Measurements from ENCODE around the gene GNAL.

DNA sequence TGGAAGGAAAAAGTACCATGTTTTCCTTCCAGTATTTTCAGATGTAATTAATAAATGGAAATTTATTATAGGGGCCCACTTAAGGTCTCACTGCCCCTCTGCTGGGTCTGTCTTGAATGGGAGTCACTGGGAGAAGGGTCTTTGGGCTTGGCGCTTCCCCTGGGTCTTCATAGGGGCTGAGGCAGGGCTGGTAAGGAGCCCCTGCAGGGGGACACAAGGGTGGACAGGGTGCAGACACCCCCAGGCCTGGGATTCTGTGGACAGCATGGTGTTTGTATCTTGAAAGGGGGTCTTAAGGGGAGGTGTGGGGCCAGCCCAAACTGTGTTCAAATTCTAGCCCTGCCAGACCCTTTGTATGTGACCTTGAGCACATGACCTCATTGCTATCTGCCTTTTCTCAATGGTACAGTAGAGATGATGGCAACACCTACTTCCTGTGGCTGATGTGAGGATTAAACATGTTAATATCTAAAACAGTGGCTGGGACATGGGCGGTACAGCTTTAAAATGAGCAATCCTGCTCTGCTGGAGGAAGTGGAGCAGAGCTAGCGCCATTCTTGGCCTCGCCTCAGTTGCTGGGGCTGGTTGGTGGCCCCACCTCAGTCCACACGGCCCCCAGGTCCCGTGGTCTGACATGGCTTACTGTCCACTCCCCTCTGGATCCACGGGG is 71.6 kb downstream of the GNAL start:
- TF ChIP-seq, protein P1, sequence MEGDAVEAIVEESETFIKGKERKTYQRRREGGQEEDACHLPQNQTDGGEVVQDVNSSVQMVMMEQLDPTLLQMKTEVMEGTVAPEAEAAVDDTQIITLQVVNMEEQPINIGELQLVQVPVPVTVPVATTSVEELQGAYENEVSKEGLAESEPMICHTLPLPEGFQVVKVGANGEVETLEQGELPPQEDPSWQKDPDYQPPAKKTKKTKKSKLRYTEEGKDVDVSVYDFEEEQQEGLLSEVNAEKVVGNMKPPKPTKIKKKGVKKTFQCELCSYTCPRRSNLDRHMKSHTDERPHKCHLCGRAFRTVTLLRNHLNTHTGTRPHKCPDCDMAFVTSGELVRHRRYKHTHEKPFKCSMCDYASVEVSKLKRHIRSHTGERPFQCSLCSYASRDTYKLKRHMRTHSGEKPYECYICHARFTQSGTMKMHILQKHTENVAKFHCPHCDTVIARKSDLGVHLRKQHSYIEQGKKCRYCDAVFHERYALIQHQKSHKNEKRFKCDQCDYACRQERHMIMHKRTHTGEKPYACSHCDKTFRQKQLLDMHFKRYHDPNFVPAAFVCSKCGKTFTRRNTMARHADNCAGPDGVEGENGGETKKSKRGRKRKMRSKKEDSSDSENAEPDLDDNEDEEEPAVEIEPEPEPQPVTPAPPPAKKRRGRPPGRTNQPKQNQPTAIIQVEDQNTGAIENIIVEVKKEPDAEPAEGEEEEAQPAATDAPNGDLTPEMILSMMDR (IDR thresholded peaks at IDR 0.05), result no peak
- TF ChIP-seq POLR2A (IDR thresholded peaks at IDR 0.05), result no peak

Measured in body of pancreas (tissue), 4 donors.